Keratinocyte (primary cell): ENCODE data around the gene FBXO34. TPM values are rescaled to one million over a fixed set of nuclear protein-coding genes. Genes with fewer than 3 reads are reported as not detected.
"Not testable (repeated sequence)": the region's sequence is repeated elsewhere in the genome, so short reads cannot be mapped to it uniquely, and the experiment has no call there.

ENCODE experiments used
- DNase-seq: peaks from one replicate; pipeline ENCODE4 v3.0.0-alpha.2; 2011; ENCODE audit warnings: low read depth, missing footprints, low spot score
- FAIRE-seq: peaks from 2 replicates; lab custom pipeline; 2011; peaks lifted over from hg19 to GRCh38; lab: Jason Lieb, UNC
- H2AFZ ChIP-seq: 2 replicates; pipeline ENCODE4 v1.6.0; 2012; ENCODE audit warnings: low read length, control low read depth, inconsistent platforms; ENCODE audit not compliant: control insufficient read depth
- H3K27ac ChIP-seq: 2 replicates; pipeline ENCODE4 v1.5.1; 2011; ENCODE audit warnings: low read length; ENCODE audit not compliant: control insufficient read depth, insufficient read depth
- H3K27me3 ChIP-seq: 3 replicates; pipeline ENCODE4 v1.6.0; 2011; ENCODE audit warnings: low read length; ENCODE audit not compliant: control insufficient read depth, insufficient read depth; ENCODE audit errors: extremely low read depth
- H3K36me3 ChIP-seq, 2 experiments: 2 replicates in 1 of 2; 3 replicates in 1 of 2; pipeline ENCODE4 v1.5.1; 2011; ENCODE audit warnings: low read length in 2 of 2, mild to moderate bottlenecking in 1 of 2; ENCODE audit not compliant: control insufficient read depth in 2 of 2, insufficient read depth in 2 of 2; ENCODE audit errors: extremely low read depth in 1 of 2
- H3K4me1 ChIP-seq: 3 replicates; pipeline ENCODE4 v1.5.1; 2011; ENCODE audit warnings: low read length; ENCODE audit not compliant: control insufficient read depth, insufficient read depth; ENCODE audit errors: extremely low read depth
- H3K4me2 ChIP-seq: 3 replicates; pipeline ENCODE4 v1.6.0; 2011; ENCODE audit warnings: low read depth, low read length; ENCODE audit not compliant: control insufficient read depth, insufficient read depth; ENCODE audit errors: extremely low read depth
- H3K4me3 ChIP-seq, 3 experiments: fragments of 200-600 bp in 1 of 3; sonication (generic) in 1 of 3; 2 replicates in 2 of 3; 3 replicates in 1 of 3; pipeline ENCODE4 v1.5.1; 2011 to 2016; ENCODE audit warnings: low read length in 3 of 3, mild to moderate bottlenecking in 3 of 3, control low read depth in 2 of 3, inconsistent platforms in 1 of 3, low read depth in 1 of 3, mixed read lengths in 1 of 3, mixed run types in 1 of 3, moderate library complexity in 1 of 3; ENCODE audit not compliant: control insufficient read depth in 2 of 3, insufficient read depth in 2 of 3; ENCODE audit errors: extremely low read depth in 1 of 3
- H3K79me2 ChIP-seq: 2 replicates; pipeline ENCODE4 v1.6.0; 2012; ENCODE audit warnings: low read length; ENCODE audit not compliant: control insufficient read depth, insufficient read depth
- H3K9ac ChIP-seq: 3 replicates; pipeline ENCODE4 v1.6.0; 2011; ENCODE audit warnings: low read length; ENCODE audit not compliant: control insufficient read depth, insufficient read depth; ENCODE audit errors: extremely low read depth
- H3K9me1 ChIP-seq: 3 replicates; pipeline ENCODE4 v1.6.0; 2011; ENCODE audit warnings: low read length; ENCODE audit not compliant: control insufficient read depth, insufficient read depth; ENCODE audit errors: extremely low read depth
- H3K9me3 ChIP-seq: 2 replicates; pipeline ENCODE4 v1.5.1; 2012; ENCODE audit warnings: low read depth, low read length; ENCODE audit not compliant: control insufficient read depth
- H4K20me1 ChIP-seq: 3 replicates; pipeline ENCODE4 v1.6.0; 2011; ENCODE audit warnings: low read length; ENCODE audit not compliant: control insufficient read depth, insufficient read depth; ENCODE audit errors: extremely low read depth
- CTCF ChIP-seq, 3 experiments: IDR thresholded peaks in 1 of 3; conservative IDR thresholded peaks in 1 of 3; optimal IDR thresholded peaks in 1 of 3; 2 replicates in 2 of 3; 3 replicates in 1 of 3; pipeline versions ENCODE3 to v1.5.1; 2011; ENCODE audit warnings: low read length in 3 of 3, mild to moderate bottlenecking in 3 of 3, moderate library complexity in 2 of 3, control low read depth in 1 of 3, inconsistent platforms in 1 of 3; ENCODE audit not compliant: insufficient read depth in 2 of 3; ENCODE audit errors: extremely low read depth in 1 of 3
- EZH2 ChIP-seq: IDR thresholded peaks from one replicate; pipeline ENCODE4 v1.6.1; 2012; ENCODE audit warnings: inconsistent platforms, mild to moderate bottlenecking, low read length, moderate library complexity
- dilution Hi-C: fragments of 300-500 bp; cut with MboI; formaldehyde crosslinking; loops from one replicate; pipeline ENCODE4 v1.7.0; 2020; ENCODE audit warnings: low sequenced_read_pairs; ENCODE audit not compliant: extremely low pct_ligation_motif_present
- polyA plus RNA-seq, 5 experiments: library from polyadenylated mRNA; depleted of rRNA in 3 of 5; stranded (reverse) in 3 of 5; stranded (forward) in 1 of 5; unstranded in 1 of 5; fragments of >200 nt; gene quantifications; 1 replicate in 1 of 5; 2 replicates in 3 of 5; 3 replicates in 1 of 5; pipeline versions ENCODE4 v1.2.1 to v1.2.3, GENCODE V29; 2011 to 2012; ENCODE audit warnings: missing spikeins in 2 of 5, low read depth in 1 of 5, low replicate concordance in 1 of 5

The FBXO34 gene
- polyA plus RNA-seq, 1 donor (not counting 4 experiments of a cell fraction or from before 2014, with no cell fraction given), result 18.0 TPM

- DNase-seq (no peak), FAIRE-seq (no peak)
- H3K79me2 ChIP-seq, result peaks cover 43% of the 10 kb centered on the region
- peaks cover 5% of the 10 kb centered on the region for H3K4me1 ChIP-seq
- H3K9me3 ChIP-seq, result no peaks in the 10 kb centered on the region
- H3K27ac ChIP-seq, result no peak overlapping the region
- dilution Hi-C loops, result no loop called here
- peaks cover 14% of the 10 kb centered on the region for H4K20me1 ChIP-seq
- TF ChIP-seq CTCF (optimal IDR thresholded peaks at IDR 0.05 in 1 of 3, IDR thresholded peaks at IDR 0.05 in 1 of 3, conservative IDR thresholded peaks at IDR 0.05 in 1 of 3; ENCODE audit: extremely low read depth in 1 of 3, insufficient read depth in 2 of 3, low read length in 3 of 3), result no peak
- no peak for TF ChIP-seq EZH2
- no peaks in the 10 kb centered on the region for H3K27me3 ChIP-seq
- no peaks in the 10 kb centered on the region for H3K9me1 ChIP-seq
- no peak overlapping the region for H2AFZ ChIP-seq
- no peak overlapping the region for H3K9ac ChIP-seq
- no peaks in the 10 kb centered on the region for H3K36me3 ChIP-seq
- H3K4me2 ChIP-seq, result no peak overlapping the region
- no peak overlapping the region for H3K4me3 ChIP-seq
Observed at GRCh38 chr14:55341781-55342180, 70.6 kb downstream of the FBXO34 start.

- H3K27me3 ChIP-seq, dilution Hi-C loops, FAIRE-seq, H3K4me3 ChIP-seq, H3K4me2 ChIP-seq, H2AFZ ChIP-seq, H3K36me3 ChIP-seq, H3K9ac ChIP-seq, H3K9me3 ChIP-seq, DNase-seq, H3K9me1 ChIP-seq, H3K27ac ChIP-seq: not testable (repeated sequence)
- Histone ChIP-seq H3K4me1 (peaks cover 32% of the 10 kb centered on the region), H4K20me1 (peaks cover 13% of the 10 kb centered on the region), H3K79me2 (peaks cover 44% of the 10 kb centered on the region)
Observed at GRCh38 chr14:55344582-55345163, 73.5 kb downstream of the FBXO34 start.

GRCh38 chr14:55347040-55347439 is 75.8 kb downstream of the FBXO34 start:
- Histone ChIP-seq H3K27me3 (no peaks in the 10 kb centered on the region), H3K9me3 (no peaks in the 10 kb centered on the region), H2AFZ (no peak overlapping the region), H3K36me3 (peaks cover 5 to 12% of the 10 kb centered on the region in 2 experiments), H3K9ac (no peak overlapping the region), H4K20me1 (peaks cover 6% of the 10 kb centered on the region), H3K4me2 (no peak overlapping the region), H3K9me1 (no peaks in the 10 kb centered on the region), H3K4me1 (peaks cover 29% of the 10 kb centered on the region), H3K4me3 (no peak overlapping the region), H3K27ac (no peak overlapping the region), H3K79me2 (peaks cover 29% of the 10 kb centered on the region)
- TF ChIP-seq CTCF (optimal IDR thresholded peaks at IDR 0.05 in 1 of 3, IDR thresholded peaks at IDR 0.05 in 1 of 3, conservative IDR thresholded peaks at IDR 0.05 in 1 of 3; ENCODE audit: extremely low read depth in 1 of 3, insufficient read depth in 2 of 3, low read length in 3 of 3) (no peak), EZH2 (no peak)
- FAIRE-seq (no peak), DNase-seq (no peak)
- dilution Hi-C loops, result no loop called here
